Stimulated activated CD8-positive, alpha-beta memory T cell treated with anti-CD3 and anti-CD28 coated beads, Interleukin-15, amount 100 ng/mL, for 1 hour (primary cell): ENCODE data around the gene ARAP2.
A peak's percentile ranks its signal among the peaks of the same experiment; 100 is the strongest.

Source experiments
- DNase-seq: peaks from one replicate; pipeline ENCODE4 v3.0.0-alpha.2; 2020; ENCODE audit warnings: low read depth

Gene ARAP2

DNA sequence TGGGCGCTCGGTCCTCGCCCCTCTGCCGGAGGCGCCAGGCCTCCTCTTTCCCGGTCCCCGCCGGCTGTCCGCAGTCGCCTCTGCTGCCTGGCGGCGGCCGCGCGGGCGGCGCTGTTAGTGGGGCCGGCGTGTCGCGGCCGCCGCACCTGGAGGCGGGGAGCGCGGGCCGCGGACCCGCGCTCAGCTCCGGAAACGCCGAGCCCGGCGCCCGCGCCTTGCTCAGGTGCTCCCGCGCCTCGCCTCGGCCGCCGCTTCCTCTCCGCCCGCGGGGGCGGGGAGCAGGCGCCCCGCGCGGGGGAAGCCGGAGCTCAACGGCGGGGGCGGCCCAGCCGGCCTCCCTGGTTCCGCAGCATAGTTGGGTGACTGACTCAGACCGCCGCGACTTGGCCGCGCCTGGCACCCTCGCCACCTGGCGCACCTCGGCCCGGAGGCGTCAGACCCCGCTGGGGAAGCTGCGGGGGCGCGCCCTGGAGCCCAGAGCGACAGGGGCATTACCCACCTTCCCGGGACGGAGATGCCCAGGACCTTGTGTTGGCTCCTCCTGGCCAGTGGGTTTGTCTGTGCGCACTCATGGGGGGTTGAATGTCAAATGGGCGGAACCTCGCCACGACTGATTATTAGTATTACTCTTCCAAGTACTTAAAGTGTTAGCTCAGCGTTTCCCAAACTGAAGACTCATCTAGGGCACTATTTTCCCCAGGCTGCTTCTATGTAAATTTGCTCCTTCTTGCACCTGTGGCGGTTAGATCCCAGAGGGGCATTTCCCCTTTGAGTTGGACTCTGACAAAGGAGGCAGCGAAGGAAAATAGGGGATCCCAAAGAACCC is at the start of gene ARAP2:
Gene ARAP2, minus strand, starts transcription at position 258 of the 826 bp plus-strand sequence. CDS start 15,028 bp downstream, outside the sequence.
- peak; percentile 48 for DNase-seq

- DNase-seq, result no peak
These were observed 48.4 kb upstream of the ARAP2 start for GRCh38 chr4:36292556-36293188.

GRCh38 chr4:36290641-36291040 is 46.3 kb upstream of the ARAP2 start:
- DNase-seq, result no peak

DNA sequence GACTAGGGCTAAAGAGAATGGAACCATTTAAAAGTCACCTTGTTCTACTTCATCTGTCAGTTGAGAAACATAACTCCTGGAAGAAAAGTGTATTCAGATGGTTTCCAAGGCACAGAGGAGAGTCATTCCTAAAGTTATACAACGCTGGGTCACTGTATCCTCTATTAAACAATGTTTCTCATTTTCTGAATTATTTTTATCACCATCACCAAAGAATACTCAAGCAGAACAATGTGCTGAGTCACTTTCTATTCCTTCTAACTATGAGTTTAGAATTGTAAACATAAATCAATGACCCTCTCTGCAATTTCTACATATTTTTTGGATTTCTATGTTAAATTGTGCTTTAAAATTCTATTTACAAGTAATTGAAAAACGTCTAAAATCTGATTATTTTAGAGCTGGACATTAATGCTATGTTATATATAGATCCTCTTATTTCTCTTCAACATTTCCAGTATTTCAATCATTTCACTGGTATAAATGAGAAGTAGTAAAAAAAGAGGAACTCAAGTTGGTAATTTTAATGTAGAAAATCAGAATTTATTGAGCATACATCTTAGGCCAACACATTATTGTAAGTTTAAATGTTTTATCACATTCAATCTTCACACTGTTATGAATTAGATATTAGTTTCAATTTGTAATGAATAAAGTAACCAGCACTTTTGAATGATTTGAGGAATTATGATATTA is 44.6 kb upstream of the ARAP2 start:
- no peak for DNase-seq

DNA sequence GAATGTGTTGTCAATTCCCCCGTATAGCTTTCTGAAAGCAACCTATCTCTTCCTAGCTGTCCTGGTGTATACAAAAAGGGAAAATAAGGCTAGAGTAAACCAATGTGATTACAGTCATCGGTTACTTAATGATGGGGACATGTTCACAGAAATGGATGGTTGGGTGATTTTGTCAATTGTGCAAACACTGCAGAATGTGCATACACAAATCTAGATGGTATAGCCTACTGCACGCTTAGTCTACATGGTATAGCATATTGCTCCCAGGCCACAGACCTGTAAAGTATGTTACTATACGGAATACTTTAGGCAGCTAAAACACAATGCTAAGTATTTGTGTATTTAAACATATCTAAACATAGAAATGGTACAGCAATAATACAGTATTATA is 42.2 kb upstream of the ARAP2 start:
- DNase-seq, result no peak

- DNase-seq, result peak; percentile 18
These were observed 41.6 kb upstream of the ARAP2 start for GRCh38 chr4:36285784-36286480.

DNA sequence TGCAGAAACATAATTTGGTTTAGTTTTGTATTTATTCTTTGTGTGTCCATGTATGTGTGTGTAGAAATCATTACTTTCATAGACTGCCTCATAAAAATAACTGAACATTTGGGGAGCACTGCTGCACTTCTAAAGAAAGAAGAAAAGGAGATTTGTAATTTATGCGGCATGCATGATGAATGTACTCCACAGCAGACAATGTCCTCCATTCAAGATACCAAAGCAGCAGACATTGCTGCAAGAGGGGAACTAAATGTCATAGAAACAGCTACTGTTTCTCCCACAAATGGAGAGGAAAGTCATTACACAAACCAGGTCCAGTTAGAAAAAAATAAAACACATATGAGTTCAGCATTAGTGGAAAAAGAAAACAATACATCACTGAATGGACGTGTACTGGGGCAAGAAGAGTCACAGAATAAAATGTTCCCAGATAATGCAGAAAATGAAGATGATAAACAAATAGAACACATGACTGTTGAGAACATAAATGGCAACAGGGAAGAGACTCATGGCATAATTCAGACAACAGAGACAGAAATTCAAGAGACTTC is 39.7 kb upstream of the ARAP2 start:
- DNase-seq, result no peak

GRCh38 chr4:36282503-36283030 is 38.3 kb upstream of the ARAP2 start:
- DNase-seq, result no peak

GRCh38 chr4:36281384-36282106 is 37.2 kb upstream of the ARAP2 start, which contains the start of gene DTHD1:
Gene DTHD1, plus strand, starts transcription at chr4:36281616. Its CDS starts 143 bp downstream, at chr4:36281759.
- DNase-seq, result no peak

- DNase-seq, result no peak
These were observed 36.2 kb upstream of the ARAP2 start for GRCh38 chr4:36280555-36280954.

DNA sequence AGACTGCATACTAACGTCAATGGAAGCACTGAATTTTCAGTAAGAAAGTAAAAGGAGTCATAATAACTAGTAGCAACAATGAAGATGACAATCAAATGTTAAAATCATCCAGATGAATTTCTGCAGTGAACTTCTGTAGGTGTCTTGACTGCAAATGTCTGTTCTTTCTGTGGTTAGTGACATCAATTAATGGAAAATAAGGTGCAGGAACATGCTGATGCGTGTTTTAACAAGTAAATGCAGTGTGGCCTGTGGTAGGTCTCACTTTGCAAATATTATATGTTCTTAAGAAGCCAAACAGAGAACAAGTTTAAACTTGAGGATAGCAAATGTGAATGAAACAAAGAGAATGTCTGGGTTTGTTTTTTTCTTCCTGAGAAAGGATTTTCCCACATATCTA is 34.5 kb upstream of the ARAP2 start:
- no peak for DNase-seq

DNA sequence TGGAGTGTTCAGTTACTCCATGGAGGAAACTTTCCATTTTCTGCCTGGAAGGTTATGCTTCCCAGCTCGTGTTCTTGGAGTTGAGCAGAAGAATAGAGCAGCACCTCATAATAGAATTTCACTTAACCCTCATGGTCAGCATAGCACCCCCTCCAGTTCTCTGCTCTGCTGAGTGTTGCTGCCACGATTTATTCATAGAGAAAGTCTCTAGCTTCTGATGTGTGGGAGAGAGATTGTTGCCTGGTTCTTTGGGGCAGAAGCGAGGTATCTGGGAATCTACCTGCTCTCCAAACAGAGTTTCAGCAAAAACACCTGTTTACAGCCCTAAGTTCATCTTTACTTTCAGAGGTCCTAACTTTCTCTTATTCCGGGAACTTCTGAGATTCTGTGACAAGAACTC is 33.2 kb upstream of the ARAP2 start:
- DNase-seq, result no peak

DNA sequence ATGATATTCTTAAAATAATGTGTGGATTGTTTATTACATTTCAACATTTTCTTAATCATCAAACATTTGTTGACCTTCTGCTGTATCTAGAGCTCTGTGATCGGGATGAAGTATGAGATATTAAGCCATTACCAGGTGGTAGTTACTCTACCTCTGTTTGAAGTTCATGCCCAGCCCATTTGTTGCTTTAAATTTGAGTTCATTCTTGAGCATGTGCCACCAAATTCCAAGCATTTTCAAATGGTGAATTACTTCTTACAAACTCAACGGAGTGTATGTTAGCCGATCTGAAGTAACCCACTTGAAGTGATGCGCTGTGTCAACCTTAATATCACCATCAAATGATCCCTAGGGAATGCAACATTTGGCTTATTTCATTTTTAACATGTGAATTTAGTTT is 29.8 kb upstream of the ARAP2 start:
- DNase-seq, result no peak

DNA sequence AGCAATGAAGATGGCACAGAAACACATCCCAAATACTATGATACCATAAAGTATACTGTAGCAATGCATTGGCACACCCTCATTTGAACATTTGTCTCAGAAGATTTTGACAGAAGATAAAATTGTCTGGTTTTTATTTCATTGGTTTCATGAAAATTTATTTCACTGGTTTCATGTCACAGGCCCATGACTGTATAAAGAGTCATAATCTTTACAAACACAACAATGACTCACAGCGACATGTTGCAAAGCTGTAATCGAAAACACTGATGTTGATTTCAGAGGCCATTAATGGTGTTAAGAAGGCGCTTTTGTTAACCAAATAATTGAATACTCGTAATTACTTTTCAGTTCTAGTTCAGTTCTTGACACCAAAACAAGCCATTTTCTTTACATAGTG is 29.0 kb upstream of the ARAP2 start:
- DNase-seq, result no peak

DNA sequence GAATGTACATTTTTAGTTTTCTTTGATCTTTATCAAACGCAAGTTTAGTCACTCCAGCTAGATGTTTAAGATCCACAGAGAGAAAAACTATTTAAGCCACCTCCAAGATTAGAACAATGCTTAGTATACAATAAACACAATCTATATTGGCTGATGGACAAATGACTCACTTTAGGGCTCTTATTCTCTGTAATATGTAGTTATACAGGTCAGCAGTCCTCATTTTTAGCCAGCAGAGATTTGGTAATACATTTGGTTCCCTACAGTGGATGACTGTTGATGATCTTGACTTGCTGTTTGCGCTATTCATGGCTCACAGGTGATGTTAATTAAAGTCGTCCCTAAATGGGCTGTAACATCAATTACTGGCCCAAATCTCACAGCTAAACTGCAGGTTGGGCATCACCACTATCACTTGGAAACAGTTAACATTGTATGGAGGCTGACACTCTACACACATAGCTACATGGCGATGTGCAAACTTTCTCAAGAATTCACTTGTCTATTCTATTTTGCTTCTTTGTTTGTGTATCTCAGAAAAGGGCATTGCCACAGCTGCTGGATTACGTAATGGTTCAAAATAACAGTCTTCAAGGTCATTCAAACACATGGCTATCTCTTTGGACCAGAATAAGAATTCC is 25.3 kb upstream of the ARAP2 start:
- no peak for DNase-seq

- no peak for DNase-seq
These were observed 24.8 kb upstream of the ARAP2 start for GRCh38 chr4:36269101-36269500.

DNA sequence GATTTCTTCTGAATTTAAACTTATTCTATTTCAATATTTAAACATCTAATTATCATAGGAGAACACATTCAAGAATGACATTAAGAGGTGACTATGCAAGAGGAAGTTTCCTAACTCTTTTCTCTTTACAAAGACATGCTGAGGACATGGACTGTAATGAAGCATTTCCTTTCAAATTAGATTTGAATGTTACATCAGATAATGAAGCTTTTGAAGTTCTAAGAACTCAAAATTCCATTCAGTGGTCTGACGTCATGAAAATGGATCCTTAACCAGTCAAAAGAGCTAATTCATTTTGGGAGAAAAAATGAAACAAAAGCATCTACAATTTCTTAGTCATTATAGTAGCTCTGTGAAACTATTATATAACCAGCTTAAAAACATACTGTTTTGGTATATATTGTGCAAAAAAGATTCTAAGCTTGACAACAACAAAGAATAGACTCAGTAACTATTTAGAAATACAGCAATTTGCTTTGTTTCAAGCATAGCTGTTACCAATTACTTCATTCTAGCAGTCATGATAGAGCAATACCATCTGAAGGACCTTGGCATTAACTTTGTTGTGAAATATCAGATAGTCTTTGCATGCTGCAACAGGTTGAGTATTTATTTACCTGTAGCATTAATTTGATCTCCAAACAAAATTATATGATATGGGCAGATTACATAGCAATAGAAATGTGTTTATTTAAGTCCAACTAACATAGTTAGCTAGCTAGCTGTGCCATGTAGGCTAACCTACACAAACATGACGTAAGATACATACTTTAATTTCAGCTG is 23.4 kb upstream of the ARAP2 start:
- no peak for DNase-seq

GRCh38 chr4:36264207-36264826 is 20.0 kb upstream of the ARAP2 start:
- no peak for DNase-seq

DNA sequence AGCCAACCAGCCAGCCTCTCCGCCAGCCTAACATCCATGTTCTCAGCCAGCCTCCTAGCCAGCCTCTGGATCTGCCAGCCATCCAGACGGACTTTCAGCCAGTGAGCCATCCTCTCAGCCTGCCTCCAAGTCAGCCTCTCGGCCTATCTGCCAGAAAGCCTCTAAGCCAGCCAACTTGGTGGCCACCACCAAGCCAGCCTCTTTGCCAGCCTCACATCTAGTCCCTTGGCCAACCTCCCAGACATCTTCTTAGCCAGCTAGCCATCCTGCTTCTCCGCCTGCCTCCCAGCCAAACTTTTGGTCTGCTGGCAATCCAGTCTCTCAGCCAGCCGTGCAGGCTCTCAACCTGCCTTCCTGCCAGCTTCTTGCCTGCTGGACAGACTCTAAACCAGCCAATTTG is 16.4 kb upstream of the ARAP2 start:
- no peak for DNase-seq
